COLO668 (cell line): ENCODE measurements around the gene FBLL1.
"Not testable (repeated sequence)": the region's sequence is repeated elsewhere in the genome, so short reads cannot be mapped to it uniquely, and the experiment has no call there.

Experiments used
- DNase-seq: peaks from one replicate; lab custom pipeline; 2025; ENCODE audit not compliant: unreplicated experiment; lab: John Stamatoyannopoulos, UW

Gene FBLL1

GRCh38 chr5:168552146-168552545 lies 23.0 kb downstream of the FBLL1 start:
- no peak for DNase-seq

- no peak for DNase-seq
Measured at GRCh38 chr5:168553377-168554130, 24.4 kb downstream of the FBLL1 start.

DNA sequence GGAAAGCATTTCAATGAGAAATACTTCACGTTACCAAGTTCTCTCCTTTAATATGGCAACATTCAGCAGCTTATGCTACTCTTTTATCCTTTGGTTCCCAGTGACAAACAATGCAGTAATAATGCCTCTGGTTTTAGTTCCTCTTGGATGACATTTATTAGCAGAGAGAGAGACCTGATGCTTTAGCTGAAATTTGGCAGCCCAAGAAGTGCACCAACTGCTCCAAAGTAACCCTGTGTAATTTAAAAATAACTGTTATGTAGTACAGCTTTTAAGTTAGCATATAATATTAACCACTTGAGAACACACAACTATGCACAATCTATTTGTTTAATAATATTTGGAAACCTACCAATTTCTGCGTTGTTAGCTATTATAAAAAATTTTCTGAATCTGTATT lies 28.3 kb downstream of the FBLL1 start:
- DNase-seq, result no peak

GRCh38 chr5:168562279-168562678 lies 33.2 kb downstream of the FBLL1 start:
- no peak for DNase-seq

- DNase-seq, result no peak
Measured at GRCh38 chr5:168563959-168564358, 34.9 kb downstream of the FBLL1 start.

GRCh38 chr5:168568738-168569137 lies 39.6 kb downstream of the FBLL1 start:
- DNase-seq, result no peak

GRCh38 chr5:168570490-168571328 lies 41.6 kb downstream of the FBLL1 start:
- DNase-seq, result no peak

- DNase-seq, result not testable (repeated sequence)
Measured at GRCh38 chr5:168573663-168574062, 44.6 kb downstream of the FBLL1 start.

- not testable (repeated sequence) for DNase-seq
Measured at GRCh38 chr5:168574156-168574555, 45.1 kb downstream of the FBLL1 start.

DNA sequence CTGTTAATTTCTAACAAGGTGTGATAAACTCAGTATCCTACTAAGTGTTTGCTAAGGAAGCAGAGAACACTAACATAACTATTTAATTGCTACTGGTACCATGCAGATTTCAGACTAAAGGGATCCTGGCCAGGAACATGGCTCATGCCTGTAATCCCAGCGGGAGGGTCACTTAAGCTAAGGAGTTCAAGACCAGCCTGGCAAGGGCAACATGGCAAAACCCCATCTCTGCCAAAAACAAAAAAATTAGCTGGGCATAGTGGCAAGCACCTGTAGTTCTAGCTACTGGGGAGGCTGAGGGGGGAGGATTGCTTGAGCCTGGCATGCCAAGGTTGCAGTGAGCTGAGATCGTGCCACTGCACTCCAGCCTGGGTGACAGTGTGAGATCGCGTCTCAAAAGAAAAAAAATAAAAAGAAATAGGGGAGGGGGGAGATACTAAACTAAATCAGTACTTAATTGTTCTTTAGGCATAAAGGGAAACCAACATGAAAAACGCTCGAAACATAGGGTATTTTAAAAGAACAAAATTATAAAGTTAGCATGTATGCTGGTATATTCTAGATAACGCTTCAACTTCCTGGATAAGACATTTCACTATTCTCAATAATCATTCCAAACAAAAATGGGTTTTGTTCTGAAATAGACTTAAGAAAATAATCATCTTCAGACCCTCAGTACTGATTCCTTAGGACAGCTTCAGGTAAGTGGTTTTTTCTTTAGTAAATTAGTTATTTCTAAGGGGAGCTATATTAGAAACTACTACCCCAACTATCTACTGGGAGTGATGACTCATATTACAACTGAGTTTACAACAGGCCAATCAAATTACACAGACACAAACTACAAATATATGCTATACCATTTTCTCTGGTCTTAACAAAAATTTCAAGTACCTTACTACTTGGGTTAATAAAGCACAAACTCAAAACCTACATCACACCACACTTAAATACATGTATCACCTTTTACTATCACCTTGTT lies 46.6 kb downstream of the FBLL1 start:
- DNase-seq, result no peak

GRCh38 chr5:168578006-168578405 lies 48.9 kb downstream of the FBLL1 start:
- DNase-seq, result no peak

DNA sequence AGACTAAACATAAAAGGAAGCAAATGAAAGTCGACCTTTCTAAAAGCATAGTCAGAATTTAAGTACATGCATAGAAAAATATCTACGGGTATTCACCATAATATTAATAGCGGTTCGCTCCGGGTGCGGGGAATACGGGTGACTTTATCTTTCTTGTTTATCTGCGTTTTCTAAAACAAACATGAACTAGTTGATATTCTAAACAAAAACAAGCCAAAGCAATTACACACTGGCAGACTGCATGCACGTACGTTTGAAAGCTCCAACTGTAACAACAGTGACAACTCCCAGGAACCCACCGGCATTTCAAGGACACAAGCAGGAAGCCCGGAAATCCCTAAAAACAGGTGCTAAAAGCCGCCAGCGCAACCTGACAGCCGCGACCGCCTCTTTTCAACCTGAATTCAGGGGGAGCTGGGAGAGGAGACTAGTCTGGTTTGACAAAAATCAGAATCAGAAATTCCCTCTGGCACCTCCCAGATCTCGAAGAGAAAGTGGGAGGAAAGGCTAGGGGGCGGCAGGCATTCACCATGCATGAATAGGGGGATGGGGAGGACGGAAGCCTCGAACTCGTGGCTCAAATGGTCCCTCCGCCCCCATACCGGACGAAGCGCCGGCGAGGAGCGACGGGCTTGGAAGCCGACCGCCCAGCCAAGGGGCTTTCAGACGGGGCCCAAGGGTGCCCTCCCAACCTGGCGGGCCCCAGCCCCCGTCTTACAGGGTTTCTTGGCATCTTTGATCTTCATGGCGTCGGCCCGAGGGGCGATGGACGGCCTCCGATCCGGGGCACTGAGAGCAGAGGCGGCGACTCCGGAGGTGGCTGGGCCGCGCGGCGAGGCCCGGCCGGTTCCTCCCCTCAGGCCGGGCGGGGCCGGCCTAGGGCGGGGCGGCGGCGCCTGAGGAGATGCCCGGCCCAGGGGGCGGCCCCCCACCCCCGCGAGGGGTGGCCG lies 49.7 kb downstream of the FBLL1 start, which contains the start of gene PANK3:
TSS of gene PANK3 (minus strand) at position 831 of the 950 bp plus-strand sequence. CDS start at position 746, 85 bp downstream.
- peak; percentile 85 for DNase-seq

- peak; percentile 94 for DNase-seq
Measured at GRCh38 chr5:168579488-168580226, 50.6 kb downstream of the FBLL1 start.

- DNase-seq, result no peak
Measured at GRCh38 chr5:168580227-168580508, 51.1 kb downstream of the FBLL1 start.
